ENCODE measurements around the gene CNFN. TPM values are rescaled to one million over a fixed set of nuclear protein-coding genes. Genes with fewer than 3 reads are reported as not detected.
"Not testable (repeated sequence)": the region's sequence is repeated elsewhere in the genome, so short reads cannot be mapped to it uniquely, and the experiment has no call there.

Gene CNFN
- total RNA-seq, 1 donor from 2014 or later = 2.9 TPM

DNA sequence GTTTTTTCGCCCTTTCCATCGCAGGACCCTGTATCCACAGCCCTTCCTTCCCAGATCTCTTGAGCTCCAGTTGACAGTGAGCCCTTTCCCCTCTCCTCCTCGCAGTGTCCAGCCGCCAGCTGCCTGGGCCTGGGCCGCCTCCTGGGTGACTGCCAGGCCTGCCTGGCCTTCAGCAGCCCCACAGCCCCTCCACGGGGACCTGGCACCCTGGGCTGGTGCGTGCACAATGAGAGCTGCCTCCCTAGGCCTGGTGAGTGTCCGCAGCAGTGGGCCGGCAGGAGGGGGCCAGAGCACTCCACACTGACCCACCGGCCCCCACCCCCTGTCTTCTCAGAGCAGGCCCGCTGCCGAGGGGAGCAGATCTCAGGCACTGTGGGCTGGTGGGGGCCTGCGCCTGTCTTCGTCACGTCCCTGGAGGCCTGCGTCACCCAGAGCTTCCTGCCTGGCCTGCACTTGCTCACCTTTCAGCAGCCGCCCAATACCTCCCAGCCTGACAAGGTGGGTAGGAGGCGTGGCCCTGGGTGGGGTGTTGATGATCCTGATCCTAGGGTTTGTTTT lies 45.7 kb downstream of the CNFN start:
- H3K27ac Mint-ChIP-seq = peak overlapping the region; percentile 95
- no peaks in the 10 kb centered on the region for H3K79me2 ChIP-seq (ENCODE audit: low read depth)
- H3K4me1 ChIP-seq = no peaks in the 10 kb centered on the region
- no peaks in the 10 kb centered on the region for H3K9me3 Mint-ChIP-seq
- TF ChIP-seq CTCF (IDR thresholded peaks at IDR 0.05) = no peak
- H3K4me1 Mint-ChIP-seq = no peaks in the 10 kb centered on the region
- DNase-seq (ENCODE audit: low spot score) = no peak
- no peak overlapping the region for H3K4me3 ChIP-seq
- H3K27me3 ChIP-seq = no peaks in the 10 kb centered on the region
- H3F3A ChIP-seq (ENCODE audit: low read depth) = no peaks in the 10 kb centered on the region
- H3K36me3 ChIP-seq = no peaks in the 10 kb centered on the region
- no peak overlapping the region for H3K4me3 Mint-ChIP-seq
- no peak overlapping the region for H3K27ac ChIP-seq
- no peak overlapping the region for H3K9ac ChIP-seq
- no peaks in the 10 kb centered on the region for H3K9me3 ChIP-seq (ENCODE audit: low read depth)
- H3K36me3 Mint-ChIP-seq = peaks cover 28% of the 10 kb centered on the region
- H2AFZ ChIP-seq (replicated peaks) = no peak overlapping the region
- peaks cover 10% of the 10 kb centered on the region for H3K27me3 Mint-ChIP-seq (ENCODE audit: insufficient read depth, low read depth)
- no peaks in the 10 kb centered on the region for H4K20me1 ChIP-seq (ENCODE audit: low read depth)
- H3K4me2 ChIP-seq = no peak overlapping the region

- no peak overlapping the region for H3K27ac ChIP-seq
- no peaks in the 10 kb centered on the region for H3K36me3 ChIP-seq
- H3K27me3 ChIP-seq = no peaks in the 10 kb centered on the region
- no peak for TF ChIP-seq EZH2 (IDR thresholded peaks at IDR 0.05)
- TF ChIP-seq CTCF (IDR thresholded peaks at IDR 0.05) = peak; percentile 52
- no peak for TF ChIP-seq EZH2phosphoT487 (IDR thresholded peaks at IDR 0.05)
- no peak overlapping the region for H3K9ac ChIP-seq
- H3K79me2 ChIP-seq (ENCODE audit: low read depth) = no peaks in the 10 kb centered on the region
- no peaks in the 10 kb centered on the region for H3K4me1 ChIP-seq
- no peak overlapping the region for H2AFZ ChIP-seq (replicated peaks)
- no peaks in the 10 kb centered on the region for H3K4me1 Mint-ChIP-seq
- peaks cover 10% of the 10 kb centered on the region for H3K27me3 Mint-ChIP-seq (ENCODE audit: insufficient read depth, low read depth)
- H3K4me2 ChIP-seq = no peak overlapping the region
- DNase-seq (ENCODE audit: low spot score) = peak; percentile 52
- H3K4me3 Mint-ChIP-seq = peak overlapping the region; percentile 69
- peak overlapping the region; percentile 95 for H3K27ac Mint-ChIP-seq
- no peaks in the 10 kb centered on the region for H3F3A ChIP-seq (ENCODE audit: low read depth)
- no peaks in the 10 kb centered on the region for H3K9me3 Mint-ChIP-seq
- no peaks in the 10 kb centered on the region for H4K20me1 ChIP-seq (ENCODE audit: low read depth)
- peaks cover 29% of the 10 kb centered on the region for H3K36me3 Mint-ChIP-seq
- no peaks in the 10 kb centered on the region for H3K9me3 ChIP-seq (ENCODE audit: low read depth)
- no peak overlapping the region for H3K4me3 ChIP-seq
These were observed 46.6 kb downstream of the CNFN start for GRCh38 chr19:42343344-42344110.

DNA sequence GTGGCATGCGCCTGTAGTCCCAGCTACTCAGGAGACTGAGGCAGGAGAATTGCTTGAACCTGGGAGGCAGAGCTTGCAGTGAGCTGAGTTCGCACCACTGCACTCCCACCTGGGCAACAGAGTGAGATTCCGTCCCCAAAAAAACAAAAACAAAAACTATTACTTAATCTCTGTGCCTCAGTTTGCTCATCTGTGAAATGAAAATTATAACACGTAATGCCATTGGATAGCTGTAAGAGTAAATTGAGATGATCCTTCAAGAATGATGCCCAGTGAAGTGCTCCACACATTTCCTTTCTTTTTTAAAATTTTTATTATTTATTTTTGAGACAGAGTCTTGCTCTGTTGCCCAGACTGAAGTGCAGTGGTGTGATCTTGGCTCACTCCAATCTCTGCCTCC lies 50.2 kb downstream of the CNFN start:
- H3K4me2 ChIP-seq; DNase-seq (ENCODE audit: low spot score); H3K9ac ChIP-seq; H3K9me3 Mint-ChIP-seq; H3K4me3 Mint-ChIP-seq; H2AFZ ChIP-seq (replicated peaks); H4K20me1 ChIP-seq (ENCODE audit: low read depth); H3K27me3 ChIP-seq; H3K27ac Mint-ChIP-seq; H3K4me1 Mint-ChIP-seq; H3K36me3 ChIP-seq; H3K4me3 ChIP-seq; H3K4me1 ChIP-seq; H3K27ac ChIP-seq; H3K27me3 Mint-ChIP-seq (ENCODE audit: insufficient read depth, low read depth); H3K79me2 ChIP-seq (ENCODE audit: low read depth); H3K9me3 ChIP-seq (ENCODE audit: low read depth); H3F3A ChIP-seq (ENCODE audit: low read depth): not testable (repeated sequence)
- H3K36me3 Mint-ChIP-seq = peaks cover 20% of the 10 kb centered on the region

GRCh38 chr19:42339126-42339860 lies 50.8 kb downstream of the CNFN start:
- H3K9ac ChIP-seq; H3K27me3 ChIP-seq; H3K4me2 ChIP-seq; H3K9me3 Mint-ChIP-seq; H3K4me1 ChIP-seq; H3K4me1 Mint-ChIP-seq; H3F3A ChIP-seq (ENCODE audit: low read depth); H3K27ac ChIP-seq; H3K27me3 Mint-ChIP-seq (ENCODE audit: insufficient read depth, low read depth); DNase-seq (ENCODE audit: low spot score); H4K20me1 ChIP-seq (ENCODE audit: low read depth); H3K79me2 ChIP-seq (ENCODE audit: low read depth); H3K4me3 Mint-ChIP-seq; H3K36me3 ChIP-seq; H3K4me3 ChIP-seq; H2AFZ ChIP-seq (replicated peaks); H3K9me3 ChIP-seq (ENCODE audit: low read depth); H3K27ac Mint-ChIP-seq: not testable (repeated sequence)
- H3K36me3 Mint-ChIP-seq = peaks cover 16% of the 10 kb centered on the region

Small RNA genes lying within 50 kb of the gene (microRNA-seq; reads per million reads assigned to microRNA genes)
- gene MIR8077 = not detected

Small RNA genes lying within 50 kb of the gene (small RNA-seq; reads per million reads assigned to genes)
- gene MIR8077 = not detected

Other genes with a start within 250 kb of the CNFN start
- 19.8 and 54.2 TPM in 2 replicates for gene DEDD2, start 172.6 kb downstream of the CNFN start, total RNA-seq (ENCODE audit: low replicate concordance)
- gene ZNF526, start 170.0 kb downstream of the CNFN start, total RNA-seq (ENCODE audit: low replicate concordance) = 6.5 and 13.0 TPM in 2 replicates
- gene GSK3A, start 147.7 kb downstream of the CNFN start, total RNA-seq (ENCODE audit: low replicate concordance) = 22.5 and 41.3 TPM in 2 replicates
- gene ERF, start 135.2 kb downstream of the CNFN start, total RNA-seq (ENCODE audit: low replicate concordance) = 43.1 and 94.8 TPM in 2 replicates
- gene CIC, start 121.0 kb downstream of the CNFN start, total RNA-seq (ENCODE audit: low replicate concordance) = 5.2 and 28.1 TPM in 2 replicates
- 1.0 TPM in 2 replicates for gene PRR19, start 88.2 kb downstream of the CNFN start, total RNA-seq (ENCODE audit: low replicate concordance)
- 63.2 and 106 TPM in 2 replicates for gene PAFAH1B3, start 87.7 kb downstream of the CNFN start, total RNA-seq (ENCODE audit: low replicate concordance)
- 0.37 and 6.6 TPM in 2 replicates for gene TMEM145, start 77.0 kb downstream of the CNFN start, total RNA-seq (ENCODE audit: low replicate concordance)
- 7.3 and 21.4 TPM in 2 replicates for gene MEGF8, start 64.7 kb downstream of the CNFN start, total RNA-seq (ENCODE audit: low replicate concordance)
- gene LIPE, start 37.1 kb upstream of the CNFN start, total RNA-seq (ENCODE audit: low replicate concordance) = 3.5 and 5.0 TPM in 2 replicates
- gene CXCL17, start 52.6 kb upstream of the CNFN start, total RNA-seq (ENCODE audit: low replicate concordance) = 0.12 TPM in 1 of 2 replicates, not detected in the other
- gene CEACAM1, start 138.2 kb upstream of the CNFN start, total RNA-seq (ENCODE audit: low replicate concordance) = 0.03 and 0.39 TPM in 2 replicates
- gene CEACAM8, start 204.6 kb upstream of the CNFN start, total RNA-seq (ENCODE audit: low replicate concordance) = not detected in 2 replicates